Uterus (tissue), 2 donors: ENCODE measurements around the gene METTL1.

ENCODE experiments used
- CTCF ChIP-seq, 4 experiments: fragments of 200-600 bp in 2 of 4; fragments of 450-650 bp in 2 of 4; sonication (generic) in 2 of 4; IDR thresholded peaks; one replicate each; pipeline ENCODE4 v1.5.1; 2016 to 2019; ENCODE audit warnings: antibody characterized with exemption in 4 of 4, mild to moderate bottlenecking in 2 of 4, moderate library complexity in 1 of 4
- POLR2A ChIP-seq, 2 donors: fragments of 450-650 bp; IDR thresholded peaks; one replicate each; pipeline ENCODE4 v1.6.1; 2016; ENCODE audit warnings: antibody characterized with exemption in 2 of 2, mild to moderate bottlenecking in 1 of 2, moderate library complexity in 1 of 2

DNA sequence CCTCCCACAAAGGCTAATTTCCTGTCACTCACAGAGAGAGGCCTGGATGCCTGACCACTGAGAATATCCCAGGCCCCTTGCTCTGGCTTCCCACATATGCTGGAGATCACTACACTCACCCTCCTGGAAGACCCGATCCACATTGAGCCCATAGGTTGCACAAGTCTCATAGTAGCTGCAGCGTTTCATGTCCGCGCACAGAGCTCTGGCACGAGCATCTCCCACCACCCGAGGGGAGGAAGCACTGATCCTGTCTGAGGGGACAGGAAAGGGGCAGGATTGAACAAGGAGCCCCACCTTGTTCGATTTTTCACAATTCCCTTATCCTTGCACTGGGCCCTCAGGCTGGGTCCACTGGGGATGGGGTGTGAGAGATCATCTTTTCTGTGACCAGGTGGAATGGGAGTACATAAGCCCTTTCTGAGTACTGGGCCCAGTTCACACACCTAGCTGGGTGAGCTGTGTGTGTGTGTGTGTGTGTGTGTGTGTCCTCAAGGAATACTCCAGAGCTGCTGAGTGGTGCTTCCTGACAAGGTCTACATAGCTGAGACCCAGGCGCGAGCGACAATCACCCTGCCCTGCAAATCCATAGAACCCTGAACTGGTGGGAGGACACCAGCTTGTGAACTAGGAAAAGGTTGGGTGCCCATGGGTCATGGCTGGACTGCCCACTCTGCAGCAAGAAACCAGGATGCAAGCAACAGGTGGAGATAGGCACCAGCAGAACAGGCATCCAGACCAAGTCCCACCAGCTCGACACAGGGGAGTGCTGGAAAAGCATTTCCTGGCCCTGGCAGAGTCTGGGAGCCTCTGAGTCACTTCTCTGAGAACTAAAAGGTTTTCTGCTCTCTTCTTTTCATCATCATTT lies 38.9 kb downstream of the METTL1 start:
- no peak for TF ChIP-seq CTCF (IDR thresholded peaks at IDR 0.05)
- no peak for TF ChIP-seq POLR2A (IDR thresholded peaks at IDR 0.05)
